Activated CD8-positive, alpha-beta T cell treated with anti-CD3 and anti-CD28 coated beads for 36 hours (primary cell): ENCODE results near the gene NOD2. TPM values are rescaled to one million over a fixed set of nuclear protein-coding genes. Genes with fewer than 3 reads are reported as not detected.
A peak's percentile ranks its signal among the peaks of the same experiment; 100 is the strongest.

Source experiments
- ATAC-seq: fragments of 200-7000 bp; cut with Tn5 transposase; one replicate; pipeline ENCODE4 v1.10.0; 2021; ENCODE audit warnings: mild to moderate bottlenecking, moderate library complexity
- CTCF ChIA-PET: fragments of 350-600 bp; sonication (Branson Sonifier 250); formaldehyde crosslinking; loops from one replicate; lab custom pipeline; 2021; ENCODE audit warnings: antibody characterized with exemption; lab: Charles Lee
- POLR2A ChIA-PET: fragments of 350-600 bp; sonication (Branson Sonifier 250); formaldehyde crosslinking; loops from one replicate; lab custom pipeline; 2021; ENCODE audit warnings: antibody characterized with exemption; lab: Charles Lee
- DNase-seq: peaks from one replicate; pipeline ENCODE4 v3.0.0-alpha.2; 2020
- H3K27ac Mint-ChIP-seq: one replicate; pipeline ENCODE4 v1.8.0; 2021; ENCODE audit warnings: mild to moderate bottlenecking, mixed read lengths
- H3K27me3 Mint-ChIP-seq: one replicate; pipeline ENCODE4 v1.8.0; 2021; ENCODE audit warnings: mixed read lengths
- H3K36me3 Mint-ChIP-seq: one replicate; pipeline ENCODE4 v1.8.0; 2021; ENCODE audit warnings: low read depth, mixed read lengths
- H3K4me1 Mint-ChIP-seq: one replicate; pipeline ENCODE4 v1.8.0; 2021; ENCODE audit warnings: low read depth, mixed read lengths
- H3K4me3 Mint-ChIP-seq: one replicate; pipeline ENCODE4 v1.8.0; 2021; ENCODE audit warnings: mild to moderate bottlenecking, moderate library complexity, mixed read lengths
- H3K9me3 Mint-ChIP-seq: one replicate; pipeline ENCODE4 v1.8.0; 2021; ENCODE audit warnings: mixed read lengths
- CTCF ChIP-seq: fragments of 200-600 bp; IDR thresholded peaks from one replicate; pipeline ENCODE4 v1.8.0; 2022; ENCODE audit warnings: antibody characterized with exemption, mild to moderate bottlenecking
- intact Hi-C: fragments of 100-400 bp; cut with micrococcal nuclease; formaldehyde crosslinking; loops from one replicate; pipeline ENCODE4 v1.10.0; 2022
- total RNA-seq, 2 experiments: library from RNA; stranded (reverse); gene quantifications; one replicate each; pipeline ENCODE4 v1.2.3, GENCODE V29; 2021

NOD2 gene
- total RNA-seq, 2 experiments from 2014 or later: 1.1 to 1.6 TPM

GRCh38 chr16:50751528-50751927 is 58.1 kb downstream of the NOD2 start:
- CTCF ChIA-PET: interaction anchor here (1.1 to 12.6 kb wide), 4 partner anchors 30 to 424 kb away, joined by 3 to 340 read pairs (median 43); no protein-coding TSS in a partner anchor
- intact Hi-C loops: no loop called here
- H3K4me1 Mint-ChIP-seq: peaks cover 60% of the 10 kb centered on the region
- ATAC-seq (no peak), DNase-seq (no peak)
- POLR2A ChIA-PET: interaction anchor here (1.2 kb wide), 1 partner anchor 14 kb away, joined by 3 read pairs; no protein-coding TSS in a partner anchor
- H3K9me3 Mint-ChIP-seq: no peaks in the 10 kb centered on the region
- no peak overlapping the region for H3K27ac Mint-ChIP-seq
- peaks cover 45% of the 10 kb centered on the region for H3K36me3 Mint-ChIP-seq
- no peak for TF ChIP-seq CTCF
- H3K4me3 Mint-ChIP-seq: no peak overlapping the region
- H3K27me3 Mint-ChIP-seq: no peaks in the 10 kb centered on the region

GRCh38 chr16:50752471-50753235 is 59.2 kb downstream of the NOD2 start:
- no peak for ATAC-seq
- intact Hi-C loops: no loop called here
- DNase-seq: no peak
- H3K4me1 Mint-ChIP-seq: peaks cover 59% of the 10 kb centered on the region
- TF ChIP-seq CTCF: no peak
- H3K27ac Mint-ChIP-seq: peak overlapping the region; percentile 8
- H3K36me3 Mint-ChIP-seq: peaks cover 43% of the 10 kb centered on the region
- no peaks in the 10 kb centered on the region for H3K9me3 Mint-ChIP-seq
- no peaks in the 10 kb centered on the region for H3K27me3 Mint-ChIP-seq
- CTCF ChIA-PET: interaction anchor here (2.7 to 12.6 kb wide), 3 partner anchors 53 to 426 kb away, joined by 8 to 340 read pairs (median 78); no protein-coding TSS in a partner anchor
- POLR2A ChIA-PET: no interaction called here
- no peak overlapping the region for H3K4me3 Mint-ChIP-seq

- ATAC-seq (no peak), DNase-seq (no peak)
- intact Hi-C loops: no loop called here
- ChIA-PET CTCF (interaction anchor here (1.0 to 4.7 kb wide), 7 partner anchors 10 to 90 kb away, joined by 3 to 26 read pairs (median 4); no protein-coding TSS in a partner anchor), POLR2A (no interaction called here)
- no peak overlapping the region for H3K27ac Mint-ChIP-seq
- H3K9me3 Mint-ChIP-seq: no peaks in the 10 kb centered on the region
- no peak for TF ChIP-seq CTCF
- H3K4me3 Mint-ChIP-seq: no peak overlapping the region
- H3K4me1 Mint-ChIP-seq: peaks cover 65% of the 10 kb centered on the region
- H3K27me3 Mint-ChIP-seq: no peaks in the 10 kb centered on the region
- peaks cover 42% of the 10 kb centered on the region for H3K36me3 Mint-ChIP-seq
These were observed 63.1 kb downstream of the NOD2 start for GRCh38 chr16:50756473-50756872.

GRCh38 chr16:50761267-50761666 is 67.9 kb downstream of the NOD2 start:
- no peaks in the 10 kb centered on the region for H3K27me3 Mint-ChIP-seq
- POLR2A ChIA-PET: no interaction called here
- H3K27ac Mint-ChIP-seq: peak overlapping the region; percentile 25
- intact Hi-C loops: no loop called here
- TF ChIP-seq CTCF: no peak
- ATAC-seq (no peak), DNase-seq (no peak)
- H3K9me3 Mint-ChIP-seq: peaks cover 3% of the 10 kb centered on the region
- H3K4me1 Mint-ChIP-seq: peaks cover 80% of the 10 kb centered on the region
- no peak overlapping the region for H3K4me3 Mint-ChIP-seq
- H3K36me3 Mint-ChIP-seq: peaks cover 50% of the 10 kb centered on the region
- CTCF ChIA-PET: interaction anchor here (0.9 to 1.1 kb wide), 2 partner anchors 45 to 94 kb away, joined by 4 to 5 read pairs; no protein-coding TSS in a partner anchor

GRCh38 chr16:50762241-50762640 is 68.8 kb downstream of the NOD2 start:
- no peak for ATAC-seq

More at GRCh38 chr16:50762241-50762640, 68.8 kb downstream of the NOD2 start:
- peaks cover 56% of the 10 kb centered on the region for H3K36me3 Mint-ChIP-seq
- H3K9me3 Mint-ChIP-seq: peaks cover 8% of the 10 kb centered on the region
- ChIA-PET CTCF (interaction anchor here (1.3 kb wide), 1 partner anchor 44 kb away, joined by 4 read pairs; no protein-coding TSS in a partner anchor), POLR2A (no interaction called here)
- intact Hi-C loops: no loop called here
- peak overlapping the region; percentile 9 for H3K27ac Mint-ChIP-seq
- no peak for TF ChIP-seq CTCF
- H3K27me3 Mint-ChIP-seq: no peaks in the 10 kb centered on the region
- DNase-seq: no peak
- peaks cover 80% of the 10 kb centered on the region for H3K4me1 Mint-ChIP-seq
- no peak overlapping the region for H3K4me3 Mint-ChIP-seq
